ENCODE results near the gene PDE4B. TPM values are rescaled to one million over a fixed set of nuclear protein-coding genes. Genes with fewer than 3 reads are reported as not detected.

Gene PDE4B
- polyA plus RNA-seq, 1 donor (not counting 4 experiments of a cell fraction or from before 2014, with no cell fraction given), result 0.29 TPM

- H3K27ac ChIP-seq (ENCODE audit: control insufficient read depth, insufficient read depth, low read length), result no peak overlapping the region
- no peaks in the 10 kb centered on the region for H3K9me1 ChIP-seq (ENCODE audit: control insufficient read depth, extremely low read depth, insufficient read depth, low read length)
- no peak for FAIRE-seq
- no peaks in the 10 kb centered on the region for H3K9me3 ChIP-seq (ENCODE audit: control insufficient read depth, low read depth, low read length)
- H3K36me3 ChIP-seq (ENCODE audit: control insufficient read depth in 2 of 2, extremely low read depth in 1 of 2, insufficient read depth in 2 of 2, low read length in 2 of 2), result no peaks in the 10 kb centered on the region
- H3K27me3 ChIP-seq (ENCODE audit: control insufficient read depth, extremely low read depth, insufficient read depth, low read length), result no peaks in the 10 kb centered on the region
- no peaks in the 10 kb centered on the region for H4K20me1 ChIP-seq (ENCODE audit: control insufficient read depth, extremely low read depth, insufficient read depth, low read length)
- H3K9ac ChIP-seq (ENCODE audit: control insufficient read depth, extremely low read depth, insufficient read depth, low read length), result no peak overlapping the region
- TF ChIP-seq, protein P1, sequence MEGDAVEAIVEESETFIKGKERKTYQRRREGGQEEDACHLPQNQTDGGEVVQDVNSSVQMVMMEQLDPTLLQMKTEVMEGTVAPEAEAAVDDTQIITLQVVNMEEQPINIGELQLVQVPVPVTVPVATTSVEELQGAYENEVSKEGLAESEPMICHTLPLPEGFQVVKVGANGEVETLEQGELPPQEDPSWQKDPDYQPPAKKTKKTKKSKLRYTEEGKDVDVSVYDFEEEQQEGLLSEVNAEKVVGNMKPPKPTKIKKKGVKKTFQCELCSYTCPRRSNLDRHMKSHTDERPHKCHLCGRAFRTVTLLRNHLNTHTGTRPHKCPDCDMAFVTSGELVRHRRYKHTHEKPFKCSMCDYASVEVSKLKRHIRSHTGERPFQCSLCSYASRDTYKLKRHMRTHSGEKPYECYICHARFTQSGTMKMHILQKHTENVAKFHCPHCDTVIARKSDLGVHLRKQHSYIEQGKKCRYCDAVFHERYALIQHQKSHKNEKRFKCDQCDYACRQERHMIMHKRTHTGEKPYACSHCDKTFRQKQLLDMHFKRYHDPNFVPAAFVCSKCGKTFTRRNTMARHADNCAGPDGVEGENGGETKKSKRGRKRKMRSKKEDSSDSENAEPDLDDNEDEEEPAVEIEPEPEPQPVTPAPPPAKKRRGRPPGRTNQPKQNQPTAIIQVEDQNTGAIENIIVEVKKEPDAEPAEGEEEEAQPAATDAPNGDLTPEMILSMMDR (optimal IDR thresholded peaks at IDR 0.05 in 1 of 3, IDR thresholded peaks at IDR 0.05 in 1 of 3, conservative IDR thresholded peaks at IDR 0.05 in 1 of 3; ENCODE audit: extremely low read depth in 1 of 3, insufficient read depth in 2 of 3, low read length in 3 of 3), result no peak
- no peak for TF ChIP-seq EZH2 (IDR thresholded peaks at IDR 0.05; ENCODE audit: low read length)
- H2AFZ ChIP-seq (ENCODE audit: control insufficient read depth, low read length), result no peak overlapping the region
- no peaks in the 10 kb centered on the region for H3K4me1 ChIP-seq (ENCODE audit: control insufficient read depth, extremely low read depth, insufficient read depth, low read length)
- no peak overlapping the region for H3K4me2 ChIP-seq (ENCODE audit: control insufficient read depth, extremely low read depth, insufficient read depth, low read depth, low read length)
- DNase-seq (ENCODE audit: low read depth, low spot score), result no peak
- no peaks in the 10 kb centered on the region for H3K79me2 ChIP-seq (ENCODE audit: control insufficient read depth, insufficient read depth, low read length)
- dilution Hi-C loops (cut with MboI; ENCODE audit: extremely low pct_ligation_motif_present, low sequenced_read_pairs), result no loop called here
- H3K4me3 ChIP-seq (ENCODE audit: control insufficient read depth in 2 of 3, extremely low read depth in 1 of 3, insufficient read depth in 2 of 3, low read depth in 1 of 3, low read length in 3 of 3), result no peak overlapping the region
These were observed 219.6 kb downstream of the PDE4B start for GRCh38 chr1:66012106-66012784.

GRCh38 chr1:66013371-66013770 is 220.7 kb downstream of the PDE4B start:
- no peak for FAIRE-seq

More at GRCh38 chr1:66013371-66013770, 220.7 kb downstream of the PDE4B start:
- Histone ChIP-seq H4K20me1 (ENCODE audit: control insufficient read depth, extremely low read depth, insufficient read depth, low read length) (no peaks in the 10 kb centered on the region), H3K36me3 (ENCODE audit: control insufficient read depth in 2 of 2, extremely low read depth in 1 of 2, insufficient read depth in 2 of 2, low read length in 2 of 2) (no peaks in the 10 kb centered on the region), H3K4me3 (ENCODE audit: control insufficient read depth in 2 of 3, extremely low read depth in 1 of 3, insufficient read depth in 2 of 3, low read depth in 1 of 3, low read length in 3 of 3) (no peak overlapping the region), H3K27ac (ENCODE audit: control insufficient read depth, insufficient read depth, low read length) (no peak overlapping the region), H3K9me1 (ENCODE audit: control insufficient read depth, extremely low read depth, insufficient read depth, low read length) (no peaks in the 10 kb centered on the region), H3K9me3 (ENCODE audit: control insufficient read depth, low read depth, low read length) (no peaks in the 10 kb centered on the region), H3K9ac (ENCODE audit: control insufficient read depth, extremely low read depth, insufficient read depth, low read length) (no peak overlapping the region), H3K27me3 (ENCODE audit: control insufficient read depth, extremely low read depth, insufficient read depth, low read length) (no peaks in the 10 kb centered on the region), H2AFZ (ENCODE audit: control insufficient read depth, low read length) (no peak overlapping the region), H3K4me1 (ENCODE audit: control insufficient read depth, extremely low read depth, insufficient read depth, low read length) (no peaks in the 10 kb centered on the region), H3K4me2 (ENCODE audit: control insufficient read depth, extremely low read depth, insufficient read depth, low read depth, low read length) (no peak overlapping the region), H3K79me2 (ENCODE audit: control insufficient read depth, insufficient read depth, low read length) (no peaks in the 10 kb centered on the region)
- TF ChIP-seq, protein P1 (optimal IDR thresholded peaks at IDR 0.05 in 1 of 3, IDR thresholded peaks at IDR 0.05 in 1 of 3, conservative IDR thresholded peaks at IDR 0.05 in 1 of 3; ENCODE audit: extremely low read depth in 1 of 3, insufficient read depth in 2 of 3, low read length in 3 of 3), result no peak
- TF ChIP-seq EZH2 (IDR thresholded peaks at IDR 0.05; ENCODE audit: low read length), result no peak
- no peak for DNase-seq (ENCODE audit: low read depth, low spot score)
- dilution Hi-C loops (cut with MboI; ENCODE audit: extremely low pct_ligation_motif_present, low sequenced_read_pairs), result no loop called here

Measured in keratinocyte (primary cell).